ENCODE results near the gene RSBN1.
"Not testable (repeated sequence)": the region's sequence is repeated elsewhere in the genome, so short reads cannot be mapped to it uniquely, and the experiment has no call there.

The RSBN1 gene

GRCh38 chr1:113780374-113781146 lies 31.7 kb downstream of the RSBN1 start:
- DNase-seq (ENCODE audit: low read depth in 2 of 2): no peak

GRCh38 chr1:113779542-113779941 lies 32.7 kb downstream of the RSBN1 start:
- no peak for DNase-seq (ENCODE audit: low read depth in 2 of 2)

- DNase-seq (ENCODE audit: low read depth in 2 of 2): no peak
Observed at GRCh38 chr1:113777561-113777960, 34.7 kb downstream of the RSBN1 start.

GRCh38 chr1:113770031-113770430 lies 42.2 kb downstream of the RSBN1 start:
- no peak for DNase-seq (ENCODE audit: low read depth in 2 of 2)

GRCh38 chr1:113769601-113769970 lies 42.7 kb downstream of the RSBN1 start:
- no peak for DNase-seq (ENCODE audit: low read depth in 2 of 2)

GRCh38 chr1:113768916-113769600 lies 43.2 kb downstream of the RSBN1 start:
- DNase-seq (ENCODE audit: low read depth in 2 of 2): no peak

- no peak for DNase-seq (ENCODE audit: low read depth in 2 of 2)
Observed at GRCh38 chr1:113765306-113766230, 46.7 kb downstream of the RSBN1 start.

GRCh38 chr1:113763661-113764060 lies 48.6 kb downstream of the RSBN1 start:
- DNase-seq (ENCODE audit: low read depth in 2 of 2): no peak

- no peak for DNase-seq (ENCODE audit: low read depth in 2 of 2)
Observed at GRCh38 chr1:113761937-113762336, 50.3 kb downstream of the RSBN1 start.

GRCh38 chr1:113760102-113761080 lies 51.9 kb downstream of the RSBN1 start:
- no peak for DNase-seq (ENCODE audit: low read depth in 2 of 2)

- DNase-seq (ENCODE audit: low read depth in 2 of 2): peak; percentile 39 to 40
Observed at GRCh38 chr1:113759333-113760101, 52.8 kb downstream of the RSBN1 start, which contains the start of gene PHTF1. Gene PHTF1 (minus strand): TSS chr1:113759486. CDS start chr1:113758703, 783 bp downstream.

- DNase-seq (ENCODE audit: low read depth in 2 of 2): no peak
Observed at GRCh38 chr1:113758631-113759332, 53.5 kb downstream of the RSBN1 start.

- no peak for DNase-seq (ENCODE audit: low read depth in 2 of 2)
Observed at GRCh38 chr1:113756461-113756860, 55.8 kb downstream of the RSBN1 start.

- not testable (repeated sequence) for DNase-seq (ENCODE audit: low read depth in 2 of 2)
Observed at GRCh38 chr1:113753333-113753732, 58.9 kb downstream of the RSBN1 start.

GRCh38 chr1:113751516-113751915 lies 60.8 kb downstream of the RSBN1 start:
- no peak for DNase-seq (ENCODE audit: low read depth in 2 of 2)

GRCh38 chr1:113751114-113751513 lies 61.2 kb downstream of the RSBN1 start:
- DNase-seq (ENCODE audit: low read depth in 2 of 2): no peak

- no peak for DNase-seq (ENCODE audit: low read depth in 2 of 2)
Observed at GRCh38 chr1:113749402-113749801, 62.9 kb downstream of the RSBN1 start.

GRCh38 chr1:113747376-113747775 lies 64.9 kb downstream of the RSBN1 start:
- peak in 1 of 2 experiments; percentile 16 for DNase-seq (ENCODE audit: low read depth in 2 of 2)

GRCh38 chr1:113745425-113745824 lies 66.9 kb downstream of the RSBN1 start:
- DNase-seq (ENCODE audit: low read depth in 2 of 2): no peak
